NCI-H345 treated with DMSO at 0.1 percent for 48 hours (cell line): Measurements from ENCODE around the gene CLK4.
A peak's percentile ranks its signal among the peaks of the same experiment; 100 is the strongest.
"Not testable (repeated sequence)": the region's sequence is repeated elsewhere in the genome, so short reads cannot be mapped to it uniquely, and the experiment has no call there.

Experiments
- DNase-seq: peaks from one replicate; lab custom pipeline; 2025; ENCODE audit not compliant: unreplicated experiment; lab: John Stamatoyannopoulos, UW

Gene CLK4

DNA sequence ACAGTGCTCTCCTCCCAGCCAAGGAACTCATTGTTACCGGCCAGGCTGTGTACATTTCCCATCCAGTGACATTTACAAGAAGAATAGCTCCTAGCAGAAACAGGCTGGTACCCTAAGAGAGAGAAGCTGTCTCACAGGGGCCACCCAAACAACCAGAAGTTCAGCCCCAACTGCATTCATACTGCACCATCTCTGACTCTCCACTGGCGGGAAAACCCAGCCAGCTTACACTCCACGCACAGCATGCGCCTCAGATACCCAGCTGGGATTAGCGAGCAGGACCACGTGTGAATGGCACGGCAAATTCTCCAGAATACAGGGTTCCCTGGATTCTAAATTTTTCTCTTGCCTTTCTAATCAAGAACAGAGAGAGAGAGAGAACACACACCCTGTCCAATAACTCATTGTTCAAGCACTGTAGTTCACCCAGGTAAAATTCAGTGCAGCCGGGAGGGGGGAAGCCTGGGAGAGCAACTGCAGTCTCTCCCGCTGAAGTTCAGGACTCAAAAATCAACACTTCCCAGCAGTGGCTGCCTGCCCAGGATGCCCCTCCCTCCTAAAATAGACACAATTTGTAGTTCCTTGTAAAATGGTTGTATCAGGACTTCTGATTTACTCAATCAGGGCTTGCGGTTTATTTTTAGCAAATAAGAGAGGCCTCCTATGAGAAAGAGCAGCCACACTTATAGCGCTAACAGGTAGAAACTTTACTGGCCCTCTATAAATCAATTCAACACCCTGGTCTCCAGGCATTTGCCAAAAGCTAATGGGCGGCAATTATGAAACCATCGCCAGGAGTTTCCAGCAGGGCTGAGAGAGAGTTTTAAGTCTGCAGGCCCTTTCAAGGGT, 38.9 kb downstream of the CLK4 start:
- DNase-seq: no peak

DNA sequence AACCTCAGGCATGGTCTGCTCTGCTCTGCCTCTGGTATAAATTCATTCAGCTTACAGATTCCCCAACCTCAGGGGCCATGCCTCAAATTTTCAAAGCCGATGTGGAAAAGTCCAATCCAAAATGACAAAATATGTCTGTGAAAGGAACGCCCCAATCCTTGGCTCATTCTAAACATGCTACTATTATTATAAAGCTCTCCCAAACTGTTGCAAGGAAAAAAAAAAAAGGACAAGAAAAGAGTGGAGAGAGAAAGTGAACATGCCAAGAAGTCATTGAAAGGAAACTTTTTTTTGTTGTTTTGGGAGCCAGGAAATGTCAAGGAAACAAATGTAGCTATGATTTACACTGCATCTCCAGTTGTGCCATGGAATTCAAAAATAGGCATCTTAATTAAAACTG, 40.5 kb downstream of the CLK4 start:
- DNase-seq: no peak

DNA sequence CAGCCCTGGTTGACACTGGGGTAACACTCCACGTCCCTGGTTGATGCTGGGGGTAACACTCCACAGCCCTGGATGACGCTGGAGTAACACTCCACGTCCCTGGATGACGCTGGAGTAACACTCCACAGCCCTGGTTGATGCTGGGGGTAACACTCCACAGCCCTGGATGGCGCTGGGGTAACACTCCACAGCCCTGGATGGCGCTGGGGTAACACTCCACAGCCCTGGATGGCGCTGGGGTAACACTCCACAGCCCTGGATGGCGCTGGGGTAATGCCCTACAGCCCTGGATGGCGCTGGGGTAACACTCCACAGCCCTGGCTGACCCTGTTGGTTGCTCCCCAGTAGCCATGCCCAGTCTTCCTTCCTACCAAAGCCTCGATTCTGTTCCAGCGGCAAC, 41.4 kb downstream of the CLK4 start:
- not testable (repeated sequence) for DNase-seq

DNA sequence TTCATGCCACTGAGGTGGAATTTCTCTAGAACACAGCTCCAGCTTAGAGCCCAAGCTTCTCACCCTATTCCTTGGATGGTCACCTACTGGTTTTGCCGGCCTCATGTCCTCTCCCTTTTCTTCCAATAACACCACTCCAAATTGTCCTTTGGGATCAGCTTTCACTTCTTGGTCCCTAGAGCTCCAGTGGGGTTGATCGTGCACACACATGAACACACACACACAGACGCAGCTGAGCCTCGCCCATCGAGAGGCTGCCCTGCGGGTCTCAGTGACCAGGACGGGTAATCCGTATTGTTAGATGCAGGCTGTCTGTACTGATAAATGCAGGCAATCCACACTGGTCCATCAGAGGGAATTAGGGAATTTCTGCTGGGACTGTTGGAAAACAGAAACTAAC, 43.6 kb downstream of the CLK4 start:
- no peak for DNase-seq

DNA sequence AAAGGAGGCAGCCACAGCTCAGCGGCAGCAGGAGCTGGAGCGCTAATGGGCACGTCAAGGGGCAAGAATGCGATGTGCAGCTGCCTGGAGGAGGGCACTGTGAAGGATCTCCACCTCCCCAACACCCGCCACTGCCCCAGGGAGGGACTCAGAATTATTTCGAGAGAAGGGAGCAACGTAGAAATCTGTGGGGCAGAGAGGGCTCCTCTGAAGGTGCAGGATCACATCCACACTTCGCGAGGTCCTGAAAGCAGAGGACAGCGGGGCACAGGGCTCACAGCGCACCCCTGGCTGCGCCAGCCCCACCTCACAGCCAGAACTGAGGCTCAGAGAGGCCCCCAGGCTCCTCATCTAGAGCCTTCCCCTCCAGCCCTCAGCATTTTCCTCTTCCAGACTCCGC, 44.6 kb downstream of the CLK4 start:
- DNase-seq: no peak

DNA sequence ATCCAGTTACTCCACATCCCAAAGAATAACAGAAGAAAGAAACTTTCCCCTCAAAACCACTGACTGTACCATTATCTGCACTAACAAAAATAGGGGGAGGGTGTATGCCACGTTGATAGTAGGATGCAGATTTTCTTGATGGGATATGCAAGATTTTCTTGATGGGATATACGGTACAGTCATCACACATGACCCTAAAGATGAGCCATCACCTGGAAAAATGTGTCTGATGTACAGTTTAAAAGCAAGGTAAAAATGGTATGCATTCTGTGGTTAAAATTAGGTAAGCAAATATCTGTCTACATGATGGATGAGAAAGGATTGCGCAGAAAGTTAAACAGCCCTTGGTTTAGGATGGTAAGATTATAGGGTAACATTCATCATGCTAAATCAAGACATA, 45.2 kb downstream of the CLK4 start:
- DNase-seq: no peak

DNA sequence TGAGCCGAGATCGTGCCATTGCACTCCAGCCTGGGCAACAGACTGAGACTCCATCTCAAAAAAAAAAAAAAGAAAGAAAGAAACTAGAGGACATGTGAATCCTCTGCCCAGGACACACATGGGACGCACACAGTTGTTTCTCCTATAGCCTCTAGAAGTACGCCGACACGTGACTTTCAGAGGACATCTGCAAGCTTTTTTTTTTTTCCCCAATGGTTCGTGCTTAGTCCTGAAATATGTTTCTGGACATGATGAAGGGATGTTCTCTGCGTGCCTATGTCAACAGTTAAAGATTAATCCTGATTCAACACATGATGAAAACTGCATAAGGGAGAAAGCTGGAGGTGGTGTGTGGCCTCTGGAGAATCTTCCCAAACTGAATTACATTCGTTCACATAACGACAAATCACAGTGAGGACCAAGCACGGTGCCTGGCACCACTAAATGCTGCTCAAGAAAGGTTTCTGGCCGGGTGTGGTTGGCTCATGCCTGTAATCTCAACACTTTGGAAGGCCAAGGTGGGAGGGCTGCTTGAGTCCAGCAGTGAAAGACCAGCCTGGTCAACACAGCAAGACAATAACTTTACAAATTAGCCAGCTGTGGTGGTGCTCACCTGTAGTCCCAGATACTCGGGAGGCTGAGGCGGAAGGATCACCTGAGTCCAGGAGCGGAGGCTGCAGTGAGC, 46.4 kb downstream of the CLK4 start:
- DNase-seq: no peak

DNA sequence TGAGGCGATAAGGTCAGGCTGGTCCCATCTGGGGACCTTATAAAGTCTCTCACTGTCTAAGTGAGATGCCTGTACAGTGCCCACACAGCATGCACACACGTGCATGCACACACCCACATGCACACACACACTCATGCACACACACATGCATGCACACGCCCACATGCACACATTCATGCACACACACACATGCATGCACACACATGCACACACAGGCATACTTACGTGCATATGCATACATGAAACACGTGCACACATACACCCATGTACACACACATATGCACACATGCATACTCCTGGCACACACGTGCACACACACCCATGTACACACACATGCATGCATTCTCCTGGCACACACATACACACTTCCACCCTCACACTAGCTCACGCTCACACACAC, 48.9 kb downstream of the CLK4 start:
- no peak for DNase-seq

DNA sequence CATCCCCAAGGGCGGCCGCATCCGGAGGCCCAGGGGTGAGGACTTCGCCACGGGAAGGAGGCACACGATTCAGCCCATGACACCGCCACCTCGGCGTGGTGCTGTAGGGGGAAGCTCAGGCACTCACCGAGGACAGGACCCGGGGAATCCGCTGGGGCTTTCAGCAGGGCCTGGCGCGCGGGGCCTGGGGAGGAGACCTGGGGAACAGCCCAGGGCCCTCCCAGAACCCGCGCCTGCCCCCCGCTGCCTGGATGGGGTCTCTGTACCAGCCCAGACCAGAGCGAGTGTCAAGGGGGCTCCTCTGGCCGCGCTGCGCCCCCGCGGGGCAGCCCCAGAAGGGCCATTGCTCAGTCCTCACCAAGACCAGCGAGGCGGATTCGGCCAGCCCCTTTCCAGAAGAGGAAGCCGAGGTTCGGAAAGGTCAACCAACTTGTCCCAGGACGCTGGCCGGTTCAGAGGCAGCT, 49.4 kb downstream of the CLK4 start:
- DNase-seq: no peak

DNA sequence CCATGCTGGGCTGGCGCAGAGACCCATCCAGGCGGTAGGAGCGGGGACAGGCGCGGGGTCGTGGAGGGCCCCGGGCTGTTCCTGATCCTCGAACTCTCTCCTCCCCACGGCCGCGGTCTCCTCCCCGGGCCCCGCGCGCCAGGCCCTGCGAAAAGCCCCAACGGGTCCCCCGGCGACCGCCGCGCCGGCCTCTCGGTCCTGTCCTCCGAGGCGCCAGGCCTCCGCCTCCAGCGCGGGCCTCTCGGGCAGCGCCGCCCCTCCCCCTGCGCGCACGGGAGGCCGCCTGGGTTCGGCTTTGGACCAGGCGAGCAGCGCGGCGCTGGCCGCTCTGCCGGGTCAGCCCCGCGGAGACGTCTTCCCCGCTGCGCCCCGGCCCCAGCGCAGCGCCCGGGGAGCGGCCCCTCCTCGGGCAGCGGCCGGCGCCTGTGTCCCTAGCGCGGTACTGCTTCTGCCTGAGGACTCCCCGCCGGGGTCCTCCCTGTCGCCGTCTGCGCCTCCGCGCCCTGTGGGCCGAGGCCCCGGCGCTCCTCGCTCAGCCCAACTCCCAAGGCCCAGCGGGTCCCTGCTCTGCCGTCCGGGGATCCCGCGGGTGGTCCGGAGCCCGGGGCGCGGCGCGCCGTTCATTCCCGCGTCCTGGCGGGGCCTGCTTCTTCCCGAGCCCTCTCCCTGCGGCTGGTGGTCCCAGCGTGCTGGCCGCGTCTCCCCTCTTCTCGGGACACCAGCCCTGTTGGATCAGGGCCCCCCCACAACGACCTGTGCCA, 50.1 kb downstream of the CLK4 start:
- no peak for DNase-seq

DNA sequence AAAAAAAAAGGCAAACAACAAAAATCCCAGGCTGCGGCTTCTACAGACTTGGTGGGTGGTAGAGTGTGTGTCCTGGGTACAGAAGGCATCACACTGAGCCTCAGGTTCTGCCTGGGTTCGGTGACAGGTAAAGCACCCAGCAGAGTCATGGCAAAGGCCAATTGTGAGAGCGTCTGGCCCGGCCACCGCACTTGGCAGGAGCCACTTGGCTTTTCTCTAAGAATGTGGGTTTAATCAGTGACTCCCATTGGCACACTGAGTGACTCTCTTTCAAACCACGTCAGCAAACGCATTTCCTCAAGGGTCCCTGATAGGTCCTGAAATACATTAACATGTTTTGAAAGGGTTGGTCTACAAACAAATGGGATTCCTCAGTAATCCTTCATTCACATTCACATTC, 53.6 kb downstream of the CLK4 start:
- DNase-seq: no peak

DNA sequence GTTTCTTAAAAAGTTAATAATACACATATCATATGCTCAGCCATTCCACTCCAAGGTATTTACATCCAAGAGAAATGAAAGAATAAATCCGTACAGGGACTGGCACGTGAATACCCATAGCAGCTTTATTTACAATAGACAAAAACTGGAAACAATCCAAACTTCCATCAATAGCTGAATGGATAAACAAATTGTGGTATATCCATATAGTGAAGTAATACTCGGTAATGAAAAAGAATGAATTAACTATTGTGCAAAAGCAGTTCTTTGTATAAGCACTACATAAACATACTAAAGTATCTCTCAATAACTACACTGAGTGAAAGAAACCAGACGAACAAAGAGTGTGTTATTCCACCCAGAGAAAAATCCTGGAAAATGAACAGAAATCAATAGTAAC, 54.2 kb downstream of the CLK4 start:
- DNase-seq: no peak

DNA sequence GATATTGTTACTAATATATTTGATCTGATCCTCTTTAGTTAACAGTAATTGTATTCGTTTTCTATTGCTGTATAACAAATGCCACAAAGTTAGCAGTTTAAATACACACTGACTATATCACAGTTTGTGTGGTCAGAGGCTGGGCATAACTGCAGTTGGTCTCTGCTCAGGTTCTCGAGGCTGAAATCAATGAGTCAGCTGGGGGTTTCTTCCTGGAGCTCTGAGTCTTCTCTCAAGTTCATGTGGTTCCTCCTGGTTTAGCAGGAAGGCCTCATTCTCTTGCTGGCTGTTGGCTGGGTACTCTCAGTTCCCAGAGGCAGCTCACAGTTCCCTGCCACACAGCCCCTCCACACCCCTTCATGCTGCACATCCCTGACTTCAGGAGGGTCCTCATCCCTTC, 57.4 kb downstream of the CLK4 start:
- no peak for DNase-seq

DNA sequence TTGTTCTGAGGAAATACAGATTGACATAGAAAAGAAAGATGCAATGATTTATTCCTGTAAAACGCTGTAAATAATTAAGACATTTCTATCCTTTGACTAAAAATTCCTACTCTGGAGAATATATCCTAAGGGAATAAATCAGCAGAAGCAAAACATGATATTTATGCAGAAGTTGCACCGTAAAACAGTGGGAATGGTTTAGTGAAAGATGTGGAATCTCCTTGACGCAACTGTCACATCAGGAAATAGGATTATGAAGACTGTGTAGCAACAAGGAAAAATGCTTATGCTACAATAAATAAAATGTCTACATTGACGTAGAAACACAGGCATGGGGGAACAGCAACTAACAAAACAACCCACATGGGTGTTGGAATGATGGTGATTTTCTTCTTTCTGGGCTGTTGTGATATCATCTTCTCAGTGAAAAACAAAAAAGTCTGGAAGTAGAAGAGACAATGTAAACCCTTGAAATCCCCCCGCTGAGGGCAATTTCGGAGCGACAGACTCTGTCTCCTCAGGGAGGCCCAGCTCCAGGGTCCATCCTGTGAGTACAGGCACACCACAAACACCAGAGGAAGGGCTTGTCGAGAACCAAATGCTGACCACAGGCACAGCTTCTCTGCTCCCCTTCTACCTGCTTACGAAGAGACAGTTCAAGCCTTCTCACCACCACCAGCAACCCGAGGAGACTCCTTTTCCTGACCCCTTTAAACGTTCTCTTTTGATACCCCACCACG, 61.9 kb downstream of the CLK4 start:
- no peak for DNase-seq

DNA sequence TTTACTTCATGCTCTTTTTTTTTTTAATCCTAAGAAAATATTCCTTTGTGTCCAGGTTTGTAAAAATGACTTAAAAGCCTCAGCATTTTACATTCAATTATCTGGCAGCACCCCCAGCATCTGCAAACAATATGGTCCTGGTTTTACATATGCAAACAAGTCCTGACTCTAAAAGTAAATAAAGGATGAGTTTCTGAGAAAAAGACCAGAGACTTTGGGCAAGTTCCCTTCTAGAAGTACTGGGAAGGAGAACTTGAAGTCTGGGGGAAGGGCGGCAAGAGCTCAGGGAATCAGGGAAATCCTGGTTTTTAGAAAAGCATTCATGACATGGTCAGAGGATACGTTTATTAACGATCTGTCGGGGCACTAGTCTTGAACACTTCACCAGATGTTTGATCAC, 62.5 kb downstream of the CLK4 start:
- DNase-seq: no peak

DNA sequence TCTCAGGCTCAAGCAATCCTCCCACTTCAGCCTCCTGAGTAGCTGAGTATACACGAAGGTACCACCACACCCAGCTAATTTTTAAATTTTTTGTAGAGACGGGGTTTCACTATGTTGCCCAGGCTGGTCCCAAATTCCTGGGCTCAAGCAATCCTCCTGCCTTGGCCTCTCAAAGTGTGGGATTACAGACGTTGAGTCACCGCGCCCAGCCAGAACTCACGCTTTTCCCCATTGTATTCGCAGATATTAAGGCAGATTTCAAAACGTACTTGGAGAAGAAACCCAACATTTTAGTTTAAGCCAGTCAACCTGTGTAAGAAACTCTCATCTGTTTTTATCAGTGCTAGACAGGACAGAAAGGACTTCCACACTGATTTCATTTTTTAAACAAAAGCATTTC, 63.2 kb downstream of the CLK4 start:
- no peak for DNase-seq

DNA sequence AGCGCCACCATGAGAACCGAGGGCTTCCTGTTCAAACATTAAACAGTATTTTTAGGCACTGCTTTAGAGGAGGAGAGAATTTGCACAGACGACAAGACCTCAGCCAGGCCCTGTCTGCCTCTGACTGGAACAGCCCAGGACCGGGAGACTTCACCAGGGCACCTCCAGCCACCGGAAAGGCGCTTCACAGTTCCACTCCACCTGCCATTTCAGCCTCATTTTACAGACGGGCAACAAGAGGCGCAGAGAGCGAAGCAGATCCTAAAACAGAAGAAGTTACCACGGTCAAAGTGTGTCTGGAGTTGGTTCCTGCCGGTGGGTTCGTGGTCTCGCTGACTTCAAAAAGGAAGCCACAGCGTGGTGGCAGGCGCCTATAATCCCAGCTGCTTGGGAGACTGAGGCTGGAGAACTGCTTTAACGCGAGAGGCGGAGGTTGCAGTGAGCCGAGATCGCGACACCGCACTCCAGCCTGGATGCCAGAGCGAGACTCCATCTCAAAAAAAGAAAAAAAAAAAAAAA, 65.0 kb downstream of the CLK4 start:
- DNase-seq: no peak

DNA sequence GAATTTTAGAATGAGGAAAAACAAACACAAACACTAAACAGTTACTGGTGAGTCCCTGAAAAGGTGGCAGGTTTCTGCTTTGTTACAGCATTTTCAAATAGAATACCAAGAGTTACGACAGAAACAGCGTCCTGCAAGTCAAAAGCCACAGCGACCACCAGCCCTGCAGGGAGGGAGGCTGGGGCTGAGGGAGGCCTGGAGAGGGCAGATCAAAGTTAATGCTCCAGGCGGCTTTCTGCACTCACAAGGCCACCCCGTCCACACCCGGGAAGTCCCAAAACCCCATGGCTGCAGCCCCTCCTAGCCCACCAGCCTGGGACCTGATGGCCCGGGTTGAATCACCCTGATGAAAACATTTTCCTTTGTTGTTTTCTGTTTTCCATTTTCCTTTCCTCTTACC, 65.9 kb downstream of the CLK4 start:
- no peak for DNase-seq

DNA sequence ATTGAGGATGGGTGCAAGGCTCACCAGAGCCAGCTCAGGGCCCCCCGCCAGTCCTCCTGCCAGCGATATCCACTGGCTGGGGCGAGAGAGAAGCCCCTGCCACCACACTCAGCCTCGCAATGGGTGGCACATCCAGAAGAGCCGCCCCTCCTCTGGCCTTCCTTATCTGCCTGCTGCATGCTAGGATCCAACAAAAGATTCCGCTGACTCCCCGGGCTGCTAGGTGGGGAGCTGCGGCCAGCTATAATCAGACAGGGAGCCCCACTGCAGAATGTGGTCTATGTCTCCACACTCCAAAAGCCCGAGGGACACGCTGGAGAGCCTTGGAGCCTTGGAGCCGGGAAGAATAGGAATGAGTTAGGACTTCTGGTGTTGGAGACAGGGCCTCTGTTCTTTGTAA, 69.4 kb downstream of the CLK4 start:
- DNase-seq: no peak

DNA sequence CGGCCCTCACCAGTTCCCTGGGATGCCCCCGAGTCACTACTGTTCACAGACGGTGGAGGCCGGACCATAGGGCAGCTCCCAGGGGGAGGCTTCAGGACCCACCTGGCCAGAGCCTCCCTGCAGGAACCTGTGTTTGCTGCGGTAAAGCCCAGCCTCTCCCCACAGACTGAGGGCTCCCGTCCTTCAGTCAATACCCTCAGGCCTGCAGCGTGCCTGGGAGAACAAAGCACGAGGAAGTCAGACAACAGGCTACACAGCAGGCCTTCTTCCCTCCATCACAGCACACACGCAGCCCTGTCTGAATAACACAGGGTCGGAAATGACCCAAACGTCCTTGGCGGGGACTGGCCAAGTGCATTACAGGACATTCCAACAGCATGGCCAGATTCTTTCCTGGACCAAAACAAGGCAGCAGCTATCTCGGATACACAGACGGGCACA, 71.1 kb downstream of the CLK4 start:
- peak; percentile 9 for DNase-seq

DNA sequence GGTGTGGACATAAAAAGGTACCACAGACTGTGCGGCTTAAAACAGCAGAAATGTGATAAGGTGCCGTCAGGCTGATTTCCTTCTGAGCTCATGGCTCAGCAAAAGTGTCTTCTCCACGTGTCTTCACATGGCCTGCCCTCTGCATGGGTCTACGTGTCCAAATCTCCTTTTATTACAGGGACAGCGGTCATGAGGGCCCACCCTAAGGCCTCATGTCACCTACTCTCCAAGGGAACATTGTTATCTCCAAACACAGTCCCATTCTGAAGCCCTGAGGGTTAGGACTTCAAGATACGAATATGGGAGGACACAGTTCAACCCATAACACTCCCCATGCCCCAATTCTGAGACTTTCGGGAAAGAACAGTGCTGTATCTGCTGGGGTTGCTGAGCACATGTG, 71.8 kb downstream of the CLK4 start:
- no peak for DNase-seq
